HepG2 (cell line): ENCODE measurements around the gene CCDC38.

Source experiments
- GPN1 ChIP-seq: sonication (generic); formaldehyde crosslinking; IDR thresholded peaks from 2 replicates; pipeline ENCODE4 v1.5.1; 2020; ENCODE audit warnings: missing genetic modification reagents, borderline replicate concordance
- HNF1A ChIP-seq, 2 experiments: sonication (generic) in 1 of 2; formaldehyde crosslinking in 1 of 2; IDR thresholded peaks; 2 replicates each; pipeline versions ENCODE4 v1.4.0 to v1.6.1; 2016 to 2020; ENCODE audit warnings: borderline replicate concordance in 1 of 2, low read depth in 1 of 2, mild to moderate bottlenecking in 1 of 2, missing genetic modification reagents in 1 of 2
- KAT2B ChIP-seq: fragments of 150-350 bp; IDR thresholded peaks from 2 replicates; pipeline ENCODE4 v1.6.1; 2014; ENCODE audit warnings: low read depth, low read length, borderline replicate concordance
- MAX ChIP-seq: IDR thresholded peaks from 2 replicates; pipeline ENCODE4 v1.6.1; 2012; ENCODE audit warnings: inconsistent platforms
- POLR2A ChIP-seq, 2 experiments: IDR thresholded peaks; 2 replicates each; pipeline ENCODE4 v1.6.1; 2011; ENCODE audit warnings: low read depth in 2 of 2, low read length in 2 of 2, mild to moderate bottlenecking in 1 of 2, moderate library complexity in 1 of 2; ENCODE audit not compliant: insufficient read depth in 1 of 2

- TF ChIP-seq MAX (no peak), POLR2A (IDR thresholded peaks at IDR 0.05; ENCODE audit: insufficient read depth in 1 of 2, low read depth in 2 of 2, low read length in 2 of 2) (no peak), GPN1 (no peak), KAT2B (no peak), HNF1A (IDR thresholded peaks at IDR 0.05; ENCODE audit: low read depth) (no peak), HNF1A (CRISPR knock-in tag; IDR thresholded peaks at IDR 0.05; ENCODE audit: borderline replicate concordance) (no peak)
Observed at GRCh38 chr12:95909871-95910270, 32.5 kb downstream of the CCDC38 start.
